Anterior cingulate cortex (tissue), 58 donors: Measurements from ENCODE around the gene CCS.
A peak's percentile ranks its signal among the peaks of the same experiment; 100 is the strongest.
"Not testable (repeated sequence)": the region's sequence is repeated elsewhere in the genome, so short reads cannot be mapped to it uniquely, and the experiment has no call there.

Experiments
- DNase-seq, 58 donors: peaks; one replicate each; lab custom pipeline; 2025; lab: John Stamatoyannopoulos, UW

The CCS gene

GRCh38 chr11:66559866-66560676, 32.9 kb upstream of the CCS start:
- no peak for DNase-seq

GRCh38 chr11:66561178-66561974, 31.6 kb upstream of the CCS start:
- no peak for DNase-seq

- no peak for DNase-seq
These were observed 31.1 kb upstream of the CCS start for GRCh38 chr11:66561975-66562248.

GRCh38 chr11:66562275-66562674, 30.7 kb upstream of the CCS start:
- no peak for DNase-seq

- DNase-seq = no peak
These were observed 29.9 kb upstream of the CCS start for GRCh38 chr11:66562907-66563583.

GRCh38 chr11:66563832-66564231, 29.2 kb upstream of the CCS start:
- no peak for DNase-seq

- no peak for DNase-seq
These were observed 28.4 kb upstream of the CCS start for GRCh38 chr11:66564538-66564937.

GRCh38 chr11:66564984-66565383, 28.0 kb upstream of the CCS start:
- no peak for DNase-seq

GRCh38 chr11:66566221-66566620, 26.8 kb upstream of the CCS start:
- no peak for DNase-seq

- no peak for DNase-seq
These were observed 25.2 kb upstream of the CCS start for GRCh38 chr11:66567787-66568123.

- peak; percentile 57 to 96 (median 88) for DNase-seq
These were observed 24.7 kb upstream of the CCS start, which contains the start of gene CTSF for GRCh38 chr11:66568124-66568916. CTSF (minus strand) TSS chr11:66568606; CDS start chr11:66568486, 120 bp downstream.

- DNase-seq = no peak
These were observed 23.9 kb upstream of the CCS start for GRCh38 chr11:66569076-66569475.

GRCh38 chr11:66570079-66570849, 22.7 kb upstream of the CCS start:
- DNase-seq = no peak

GRCh38 chr11:66570850-66571180, 22.2 kb upstream of the CCS start:
- DNase-seq = no peak

GRCh38 chr11:66579017-66579606, 13.9 kb upstream of the CCS start:
- DNase-seq = peak in 56 of 58 donors; percentile 6 to 84 (median 52)

GRCh38 chr11:66580803-66581202, 12.2 kb upstream of the CCS start:
- no peak for DNase-seq

GRCh38 chr11:66581261-66581660, 11.7 kb upstream of the CCS start:
- no peak for DNase-seq

GRCh38 chr11:66582565-66583147, 10.3 kb upstream of the CCS start:
- DNase-seq = not testable (repeated sequence)

- not testable (repeated sequence) for DNase-seq
These were observed 7.5 kb upstream of the CCS start for GRCh38 chr11:66585447-66585846.
